PC-3 (cell line): ENCODE data around the gene COL4A5.

Experiments
- CTCF ChIP-seq: fragments of 300-600 bp; sonication (generic); conservative IDR thresholded peaks from 2 replicates; pipeline ENCODE4 v1.5.1; 2017; ENCODE audit warnings: antibody characterized with exemption, low read depth, mild to moderate bottlenecking, low read length
- EZH2 ChIP-seq: fragments of 300-600 bp; sonication (generic); IDR thresholded peaks from one replicate; pipeline ENCODE4 v1.6.1; 2017; ENCODE audit warnings: antibody characterized with exemption, mild to moderate bottlenecking, low read length; ENCODE audit not compliant: unreplicated experiment
- EZH2phosphoT487 ChIP-seq: fragments of 300-600 bp; sonication (generic); IDR thresholded peaks from 2 replicates; pipeline ENCODE4 v1.6.1; 2018; ENCODE audit warnings: mild to moderate bottlenecking, antibody characterized with exemption, low read length, borderline replicate concordance

- TF ChIP-seq CTCF: no peak
- no peak for TF ChIP-seq EZH2
- TF ChIP-seq EZH2phosphoT487: no peak
Observed at GRCh38 chrX:108485960-108486359, 46.3 kb downstream of the COL4A5 start.
